Trophoblast cell (in vitro differentiated cells and primary cell): ENCODE results near the gene LDAH.

Experiments used
- DNase-seq, 2 donors: peaks; one replicate each; pipeline ENCODE4 v3.0.0-alpha.2; 2016
- H2AFZ ChIP-seq: 2 replicates; pipeline ENCODE4 v1.6.1; 2013; ENCODE audit warnings: low read length, moderate library complexity, mild to moderate bottlenecking; ENCODE audit not compliant: insufficient read depth, poor library complexity
- H2AK5ac ChIP-seq: 2 replicates; pipeline ENCODE4 v1.6.1; 2013; ENCODE audit warnings: mild to moderate bottlenecking, low read length
- H2BK120ac ChIP-seq: 2 replicates; pipeline ENCODE4 v1.6.1; 2013; ENCODE audit warnings: low read length, mild to moderate bottlenecking, moderate library complexity; ENCODE audit not compliant: insufficient read depth, poor library complexity
- H2BK12ac ChIP-seq: 2 replicates; pipeline ENCODE4 v1.6.1; 2013; ENCODE audit warnings: mild to moderate bottlenecking, low read length, moderate library complexity
- H2BK5ac ChIP-seq: 2 replicates; pipeline ENCODE4 v1.6.1; 2013; ENCODE audit warnings: low read length, low read depth, moderate library complexity, mild to moderate bottlenecking; ENCODE audit not compliant: poor library complexity
- H3K14ac ChIP-seq: 2 replicates; pipeline ENCODE4 v1.6.1; 2013; ENCODE audit warnings: mild to moderate bottlenecking, low read length
- H3K18ac ChIP-seq: 2 replicates; pipeline ENCODE4 v1.6.1; 2013; ENCODE audit warnings: mild to moderate bottlenecking, low read length
- H3K23ac ChIP-seq: 2 replicates; pipeline ENCODE4 v1.6.1; 2013; ENCODE audit warnings: low read length
- H3K27ac ChIP-seq: 2 replicates; pipeline ENCODE4 v1.5.1; 2013; ENCODE audit warnings: low read depth, mild to moderate bottlenecking, inconsistent platforms, low read length, moderate library complexity
- H3K27me3 ChIP-seq: 2 replicates; pipeline ENCODE4 v1.6.1; 2013; ENCODE audit warnings: inconsistent platforms, mild to moderate bottlenecking, low read length, moderate library complexity; ENCODE audit not compliant: insufficient read depth
- H3K36me3 ChIP-seq, 2 experiments: 1 replicate in 1 of 2; 2 replicates in 1 of 2; pipeline ENCODE4 v1.6.1; 2013; ENCODE audit warnings: low read length in 2 of 2, mild to moderate bottlenecking in 2 of 2, moderate library complexity in 1 of 2; ENCODE audit not compliant: insufficient read depth in 2 of 2, control insufficient read depth in 1 of 2
- H3K4ac ChIP-seq: 2 replicates; pipeline ENCODE4 v1.6.1; 2013; ENCODE audit warnings: low read depth, mild to moderate bottlenecking, low read length, moderate library complexity
- H3K4me1 ChIP-seq, 2 experiments: 1 replicate in 1 of 2; 2 replicates in 1 of 2; pipeline ENCODE4 v1.6.1; 2013; ENCODE audit warnings: low read length in 2 of 2, mild to moderate bottlenecking in 2 of 2, moderate library complexity in 1 of 2; ENCODE audit not compliant: insufficient read depth in 2 of 2, control insufficient read depth in 1 of 2
- H3K4me2 ChIP-seq: 2 replicates; pipeline ENCODE4 v1.6.1; 2013; ENCODE audit warnings: inconsistent platforms, mild to moderate bottlenecking, low read length, moderate library complexity
- H3K4me3 ChIP-seq: 2 replicates; pipeline ENCODE4 v1.5.1; 2013; ENCODE audit warnings: mild to moderate bottlenecking, low read depth, low read length, inconsistent platforms
- H3K79me1 ChIP-seq: one replicate; pipeline ENCODE4 v1.6.1; 2013; ENCODE audit warnings: low read length
- H3K79me2 ChIP-seq: 2 replicates; pipeline ENCODE4 v1.6.1; 2013; ENCODE audit warnings: low read length, mild to moderate bottlenecking; ENCODE audit not compliant: control insufficient read depth, insufficient read depth, poor library complexity
- H3K9ac ChIP-seq: 2 replicates; pipeline ENCODE4 v1.6.1; 2013; ENCODE audit warnings: mild to moderate bottlenecking, low read length
- H3K9me3 ChIP-seq: 2 replicates; pipeline ENCODE4 v1.6.1; 2013; ENCODE audit warnings: low read depth, mild to moderate bottlenecking, control low read depth, inconsistent platforms, low read length; ENCODE audit not compliant: insufficient read depth
- H4K12ac ChIP-seq: 2 replicates; pipeline ENCODE4 v1.6.1; 2013; ENCODE audit warnings: low read depth, mild to moderate bottlenecking, low read length, moderate library complexity
- H4K8ac ChIP-seq: 2 replicates; pipeline ENCODE4 v1.6.1; 2013; ENCODE audit warnings: low read depth, mild to moderate bottlenecking, low read length, moderate library complexity
- H4K91ac ChIP-seq: one replicate; pipeline ENCODE4 v1.6.1; 2013; ENCODE audit warnings: low read depth, mild to moderate bottlenecking, low read length, moderate library complexity
- WGBS: extraction: QIAGEN DNeasy Blood & Tissue Kit; methylation state at CpG from one replicate; pipeline ENCODE4 v1.1.7; 2013; ENCODE audit warnings: missing lambda C conversion rate; ENCODE audit not compliant: insufficient read length, insufficient coverage; ENCODE audit errors: extremely low coverage; 5-methylcytosine and 5-hydroxymethylcytosine counted together

LDAH gene

GRCh38 chr2:20669562-20670314, 153.2 kb downstream of the LDAH start:
- Histone ChIP-seq H4K12ac (no peak overlapping the region), H3K27ac (no peak overlapping the region), H4K91ac (no peak overlapping the region), H3K9me3 (peaks cover 14% of the 10 kb centered on the region), H3K4me1 (peaks cover 10 to 22% of the 10 kb centered on the region in 2 experiments), H3K4me2 (peak overlapping the region; percentile 42), H2BK120ac (no peak overlapping the region), H2BK12ac (no peak overlapping the region), H3K27me3 (peaks cover 78% of the 10 kb centered on the region), H2BK5ac (no peak overlapping the region), H3K36me3 (no peaks in the 10 kb centered on the region), H2AK5ac (no peak overlapping the region), H3K18ac (no peak overlapping the region), H4K8ac (no peak overlapping the region), H3K79me2 (no peaks in the 10 kb centered on the region), H3K79me1 (no peaks in the 10 kb centered on the region), H2AFZ (no peak overlapping the region), H3K4me3 (no peak overlapping the region), H3K4ac (no peak overlapping the region), H3K9ac (no peak overlapping the region), H3K14ac (no peak overlapping the region), H3K23ac (peak overlapping the region; percentile 37)
- WGBS: no CpG with 5 or more reads among the region's 45 CpGs
- no peak for DNase-seq

GRCh38 chr2:20668871-20669475, 153.9 kb downstream of the LDAH start:
- Histone ChIP-seq H3K4ac (no peak overlapping the region), H3K23ac (no peak overlapping the region), H2AFZ (no peak overlapping the region), H3K4me2 (no peak overlapping the region), H4K8ac (no peak overlapping the region), H3K36me3 (no peaks in the 10 kb centered on the region), H3K79me1 (no peaks in the 10 kb centered on the region), H2AK5ac (no peak overlapping the region), H3K14ac (no peak overlapping the region), H2BK12ac (no peak overlapping the region), H3K27ac (no peak overlapping the region), H3K4me3 (no peak overlapping the region), H3K9ac (no peak overlapping the region), H4K12ac (no peak overlapping the region), H3K79me2 (no peaks in the 10 kb centered on the region), H3K18ac (no peak overlapping the region), H2BK5ac (no peak overlapping the region), H3K9me3 (peaks cover 14% of the 10 kb centered on the region), H3K4me1 (peaks cover 10 to 22% of the 10 kb centered on the region in 2 experiments), H2BK120ac (no peak overlapping the region), H3K27me3 (peaks cover 85% of the 10 kb centered on the region), H4K91ac (no peak overlapping the region)
- WGBS: no CpG with 5 or more reads among the region's 8 CpGs
- DNase-seq: no peak

GRCh38 chr2:20668451-20668850, 154.4 kb downstream of the LDAH start:
- Histone ChIP-seq H3K27ac (no peak overlapping the region), H3K4me1 (peaks cover 10 to 22% of the 10 kb centered on the region in 2 experiments), H3K79me2 (no peaks in the 10 kb centered on the region), H3K4me3 (no peak overlapping the region), H2AK5ac (no peak overlapping the region), H3K79me1 (no peaks in the 10 kb centered on the region), H4K91ac (no peak overlapping the region), H3K9me3 (peaks cover 15% of the 10 kb centered on the region), H3K4ac (no peak overlapping the region), H3K23ac (no peak overlapping the region), H2BK12ac (no peak overlapping the region), H2AFZ (no peak overlapping the region), H2BK5ac (no peak overlapping the region), H3K9ac (no peak overlapping the region), H2BK120ac (no peak overlapping the region), H3K18ac (no peak overlapping the region), H3K14ac (no peak overlapping the region), H4K8ac (no peak overlapping the region), H3K27me3 (peaks cover 85% of the 10 kb centered on the region), H3K4me2 (no peak overlapping the region), H4K12ac (no peak overlapping the region), H3K36me3 (no peaks in the 10 kb centered on the region)
- no CpG with 5 or more reads among the region's 6 CpGs for WGBS
- DNase-seq: no peak

GRCh38 chr2:20667531-20668401, 155.1 kb downstream of the LDAH start:
- H3K27ac ChIP-seq: no peak overlapping the region
- H2AK5ac ChIP-seq: no peak overlapping the region
- H3K9ac ChIP-seq: no peak overlapping the region
- peaks cover 15% of the 10 kb centered on the region for H3K9me3 ChIP-seq
- no peak overlapping the region for H2BK120ac ChIP-seq
- no peak overlapping the region for H2BK5ac ChIP-seq
- H3K4me2 ChIP-seq: peak overlapping the region; percentile 69
- H3K4ac ChIP-seq: no peak overlapping the region
- H4K8ac ChIP-seq: no peak overlapping the region
- no peaks in the 10 kb centered on the region for H3K36me3 ChIP-seq
- DNase-seq: no peak
- no CpG with 5 or more reads among the region's 39 CpGs for WGBS
- no peak overlapping the region for H4K91ac ChIP-seq
- peaks cover 89% of the 10 kb centered on the region for H3K27me3 ChIP-seq
- no peaks in the 10 kb centered on the region for H3K79me2 ChIP-seq
- peak overlapping the region; percentile 62 for H3K4me3 ChIP-seq
- no peak overlapping the region for H2AFZ ChIP-seq
- no peaks in the 10 kb centered on the region for H3K79me1 ChIP-seq
- no peak overlapping the region for H2BK12ac ChIP-seq
- no peak overlapping the region for H3K23ac ChIP-seq
- no peak overlapping the region for H3K18ac ChIP-seq
- no peak overlapping the region for H4K12ac ChIP-seq
- H3K14ac ChIP-seq: no peak overlapping the region
- peaks cover 10 to 22% of the 10 kb centered on the region in 2 experiments for H3K4me1 ChIP-seq
